SK-N-SH treated with all-trans-retinoic acid at 6 μM for 48 hours (cell line): ENCODE data around the gene TBR1.

Source experiments
- ARNTL ChIP-seq: fragments of 450-650 bp; formaldehyde crosslinking; IDR thresholded peaks from 2 replicates; pipeline ENCODE4 v1.5.0; 2020; ENCODE audit warnings: low read depth, mild to moderate bottlenecking, moderate library complexity, borderline replicate concordance
- CSDC2 ChIP-seq: fragments of 250-450 bp; sonication (Bioruptor Pico); IDR thresholded peaks from 2 replicates; pipeline ENCODE4 v1.5.0; 2020; ENCODE audit warnings: mild to moderate bottlenecking, moderate library complexity
- ESRRG ChIP-seq: fragments of 250-450 bp; sonication (Bioruptor Pico); IDR thresholded peaks from 2 replicates; pipeline ENCODE4 v1.6.1; 2021; ENCODE audit warnings: mild to moderate bottlenecking
- OSR1 ChIP-seq: fragments of 250-450 bp; sonication (Bioruptor Pico); IDR thresholded peaks from 2 replicates; pipeline ENCODE4 v1.8.0; 2022; ENCODE audit warnings: moderate library complexity, mild to moderate bottlenecking, inconsistent platforms
- PATZ1 ChIP-seq: fragments of 250-450 bp; sonication (Bioruptor Pico); IDR thresholded peaks from 2 replicates; pipeline ENCODE4 v1.8.0; 2020; ENCODE audit warnings: mild to moderate bottlenecking, moderate library complexity, borderline replicate concordance
- PPARA ChIP-seq: fragments of 250-450 bp; sonication (Bioruptor Pico); IDR thresholded peaks from 2 replicates; pipeline ENCODE4 v1.5.0; 2020; ENCODE audit warnings: mild to moderate bottlenecking, borderline replicate concordance
- RARB ChIP-seq: fragments of 250-450 bp; sonication (Bioruptor Pico); IDR thresholded peaks from 2 replicates; pipeline ENCODE4 v1.8.0; 2021; ENCODE audit warnings: mild to moderate bottlenecking, moderate library complexity
- TCF4 ChIP-seq: fragments of 250-450 bp; sonication (Bioruptor Pico); IDR thresholded peaks from 2 replicates; pipeline ENCODE4 v1.8.0; 2021; ENCODE audit warnings: mild to moderate bottlenecking, moderate library complexity, borderline replicate concordance
- TOX ChIP-seq: fragments of 250-450 bp; sonication (Bioruptor Pico); IDR thresholded peaks from 2 replicates; pipeline ENCODE4 v1.8.0; 2021; ENCODE audit warnings: mild to moderate bottlenecking, moderate library complexity, borderline replicate concordance
- TSHZ2 ChIP-seq: fragments of 250-450 bp; sonication (Bioruptor Pico); IDR thresholded peaks from 2 replicates; pipeline ENCODE4 v1.5.0; 2020; ENCODE audit warnings: mild to moderate bottlenecking, moderate library complexity
- ZFP3 ChIP-seq: fragments of 250-450 bp; sonication (Bioruptor Pico); IDR thresholded peaks from 2 replicates; pipeline ENCODE4 v1.5.0; 2020; ENCODE audit warnings: mild to moderate bottlenecking, moderate library complexity
- ZFP30 ChIP-seq: fragments of 450-650 bp; formaldehyde crosslinking; IDR thresholded peaks from 2 replicates; pipeline ENCODE4 v1.5.0; 2022; ENCODE audit warnings: mild to moderate bottlenecking, moderate library complexity
- ZNF565 ChIP-seq: fragments of 450-650 bp; formaldehyde crosslinking; conservative IDR thresholded peaks from 2 replicates; pipeline ENCODE4 v1.5.0; 2020; ENCODE audit warnings: low read depth, mild to moderate bottlenecking, moderate library complexity

DNA sequence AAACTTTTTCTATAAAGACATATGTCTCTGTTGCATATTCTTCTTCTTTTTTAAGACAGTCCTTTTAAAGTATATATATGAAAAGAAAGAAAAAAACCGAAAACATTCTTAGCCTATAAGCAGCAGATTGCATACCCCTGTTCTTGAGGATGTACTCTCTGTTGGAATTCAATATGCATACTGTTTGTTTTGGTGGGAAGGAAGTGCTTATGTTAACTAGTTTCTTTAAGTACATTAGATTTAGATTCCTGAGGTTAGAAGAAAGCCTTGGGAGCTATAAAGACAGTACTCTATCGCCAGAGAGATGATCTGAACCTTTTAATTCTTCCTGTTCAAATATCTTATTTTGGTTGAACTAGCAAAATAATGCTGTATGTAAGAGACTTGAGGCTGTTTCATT lies 46.8 kb upstream of the TBR1 start:
- no peak for TF ChIP-seq PPARA (CRISPR knock-in tag)
- TF ChIP-seq PATZ1: no peak
- no peak for TF ChIP-seq RARB (CRISPR knock-in tag)
- TF ChIP-seq ZFP30 (CRISPR knock-in tag): no peak
- TF ChIP-seq TOX: no peak
- no peak for TF ChIP-seq ARNTL (CRISPR knock-in tag)
- no peak for TF ChIP-seq OSR1
- TF ChIP-seq ZNF565: no peak
- TF ChIP-seq TSHZ2 (CRISPR knock-in tag): no peak
- TF ChIP-seq CSDC2 (CRISPR knock-in tag): no peak
- no peak for TF ChIP-seq TCF4 (CRISPR knock-in tag)
- no peak for TF ChIP-seq ZFP3 (CRISPR knock-in tag)
- no peak for TF ChIP-seq ESRRG (CRISPR knock-in tag)
